Prostate gland (tissue), 2 donors: ENCODE results near the gene ZNF614. TPM values are rescaled to one million over a fixed set of nuclear protein-coding genes. Genes with fewer than 3 reads are reported as not detected.

Experiments
- DNase-seq: peaks from one replicate; pipeline ENCODE4 v3.0.0-alpha.2; 2019; ENCODE audit warnings: low spot score
- H3K27ac ChIP-seq, 2 donors: fragments of 200-600 bp; sonication (generic); 2 replicates each; pipeline ENCODE4 v1.5.1; 2017 to 2019
- H3K27me3 ChIP-seq: fragments of 200-600 bp; sonication (generic); replicated peaks from 2 replicates; pipeline ENCODE4 v1.5.1; 2019; ENCODE audit not compliant: insufficient read depth
- H3K36me3 ChIP-seq, 2 donors: fragments of 200-600 bp; sonication (generic); 1 replicate in 1 of 2; 2 replicates in 1 of 2; pipeline versions ENCODE4 v1.5.1 to v1.8.1; 2017 to 2019
- H3K4me1 ChIP-seq: fragments of 200-600 bp; sonication (generic); replicated peaks from 2 replicates; pipeline ENCODE4 v1.5.1; 2019
- H3K4me3 ChIP-seq, 2 donors: fragments of 200-600 bp; sonication (generic); 2 replicates each; pipeline ENCODE4 v1.5.1; 2017 to 2019
- H3K9me3 ChIP-seq: fragments of 200-600 bp; sonication (generic); 2 replicates; pipeline ENCODE4 v1.5.1; 2017
- POLR2A ChIP-seq: fragments of 450-650 bp; IDR thresholded peaks from one replicate; pipeline ENCODE4 v1.6.1; 2016; ENCODE audit warnings: antibody characterized with exemption, mild to moderate bottlenecking
- POLR2AphosphoS5 ChIP-seq: sonication (generic); formaldehyde crosslinking; IDR thresholded peaks from one replicate; pipeline ENCODE4 v1.6.1; 2017; ENCODE audit warnings: antibody characterized with exemption
- WGBS: methylation state at CpG from one replicate; pipeline ENCODE4 v1.1.5; 2018; 5-methylcytosine and 5-hydroxymethylcytosine counted together
- intact Hi-C: fragments of 100-400 bp; cut with DNase I; formaldehyde crosslinking; loops from one replicate; pipeline ENCODE4 v1.14.2; 2022
- total RNA-seq, 2 donors: library from RNA; depleted of rRNA; stranded (reverse); fragments of >200 nt; gene quantifications; one replicate each; pipeline ENCODE4 v1.1.0, GENCODE V29; 2016
- TF ChIP-seq, protein P1 (sequence below), 4 experiments: fragments of 200-600 bp in 2 of 4; fragments of 450-650 bp in 2 of 4; sonication (generic) in 2 of 4; IDR thresholded peaks; 1 replicate in 3 of 4; 2 replicates in 1 of 4; pipeline ENCODE4 v1.5.1; 2016 to 2019; ENCODE audit warnings: antibody characterized with exemption in 4 of 4, mild to moderate bottlenecking in 2 of 4, moderate library complexity in 2 of 4

ZNF614 gene
- total RNA-seq, 2 donors from 2014 or later = 12.7 to 15.4 TPM

- Histone ChIP-seq H3K4me3 (no peak overlapping the region), H3K27me3 (no peaks in the 10 kb centered on the region), H3K27ac (no peak overlapping the region), H3K9me3 (no peaks in the 10 kb centered on the region), H3K4me1 (no peaks in the 10 kb centered on the region), H3K36me3 (no peaks in the 10 kb centered on the region)
- TF ChIP-seq, protein P1, sequence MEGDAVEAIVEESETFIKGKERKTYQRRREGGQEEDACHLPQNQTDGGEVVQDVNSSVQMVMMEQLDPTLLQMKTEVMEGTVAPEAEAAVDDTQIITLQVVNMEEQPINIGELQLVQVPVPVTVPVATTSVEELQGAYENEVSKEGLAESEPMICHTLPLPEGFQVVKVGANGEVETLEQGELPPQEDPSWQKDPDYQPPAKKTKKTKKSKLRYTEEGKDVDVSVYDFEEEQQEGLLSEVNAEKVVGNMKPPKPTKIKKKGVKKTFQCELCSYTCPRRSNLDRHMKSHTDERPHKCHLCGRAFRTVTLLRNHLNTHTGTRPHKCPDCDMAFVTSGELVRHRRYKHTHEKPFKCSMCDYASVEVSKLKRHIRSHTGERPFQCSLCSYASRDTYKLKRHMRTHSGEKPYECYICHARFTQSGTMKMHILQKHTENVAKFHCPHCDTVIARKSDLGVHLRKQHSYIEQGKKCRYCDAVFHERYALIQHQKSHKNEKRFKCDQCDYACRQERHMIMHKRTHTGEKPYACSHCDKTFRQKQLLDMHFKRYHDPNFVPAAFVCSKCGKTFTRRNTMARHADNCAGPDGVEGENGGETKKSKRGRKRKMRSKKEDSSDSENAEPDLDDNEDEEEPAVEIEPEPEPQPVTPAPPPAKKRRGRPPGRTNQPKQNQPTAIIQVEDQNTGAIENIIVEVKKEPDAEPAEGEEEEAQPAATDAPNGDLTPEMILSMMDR (IDR thresholded peaks at IDR 0.05) = no peak
- no peak for TF ChIP-seq POLR2AphosphoS5
- no peak for TF ChIP-seq POLR2A
- intact Hi-C loops = no loop called here
- 85% methylated on average over 1 of the region's 1 CpG for WGBS
- DNase-seq = no peak
These were observed 17.5 kb downstream of the ZNF614 start for GRCh38 chr19:52010674-52011073.

DNA sequence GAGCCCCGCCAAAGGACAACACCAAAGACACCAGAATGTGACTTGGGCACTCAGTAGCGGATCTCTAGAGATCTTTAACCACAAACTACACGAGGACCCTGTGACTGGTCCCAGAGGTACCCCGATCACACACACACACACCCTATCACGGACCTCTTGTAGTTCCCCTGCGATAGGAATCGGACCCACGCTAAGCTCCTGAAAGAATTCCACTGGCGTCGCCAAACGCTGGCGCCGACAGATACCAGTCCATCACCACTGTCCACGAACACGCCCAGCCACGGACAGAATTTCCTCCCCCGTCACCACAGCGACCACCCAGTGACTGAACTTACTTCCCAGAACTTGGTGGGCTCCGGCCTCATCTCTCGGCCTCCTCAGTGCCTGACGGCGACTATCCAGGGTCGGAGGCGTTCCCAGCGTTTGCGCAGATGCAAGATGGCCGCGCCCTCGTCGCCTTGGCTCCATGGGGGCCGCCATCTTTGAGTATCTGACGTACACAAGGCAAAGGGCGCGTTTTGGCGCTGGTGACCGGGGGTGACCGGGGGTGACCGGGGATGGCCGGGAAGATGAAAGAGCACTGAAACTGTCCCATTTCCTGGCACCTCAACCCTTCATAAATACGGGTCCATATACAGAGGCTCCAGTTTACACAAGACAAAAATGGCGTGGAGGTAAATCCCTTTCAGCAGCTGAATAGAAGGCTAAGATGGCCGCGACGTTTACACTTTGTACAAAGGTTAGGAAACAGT, 20.2 kb downstream of the ZNF614 start, which contains the start of gene ZNF615:
Gene ZNF615 (minus strand): TSS at position 406 of the 752 bp plus-strand sequence. CDS start 4,500 bp downstream, outside the sequence.
- under 1% methylated on average over 44 of the region's 44 CpGs for WGBS
- Histone ChIP-seq H3K9me3 (no peaks in the 10 kb centered on the region), H3K36me3 (no peaks in the 10 kb centered on the region), H3K27ac (peak within 1 kb of the TSS; percentile 89 to 92), H3K27me3 (no peaks in the 10 kb centered on the region), H3K4me3 (peak within 1 kb of the TSS; percentile 74 to 79), H3K4me1 (no peaks in the 10 kb centered on the region)
- intact Hi-C loops = loop anchor here (5.0 kb wide), 1 partner anchor 39 kb away; the partner anchor contains the start of gene ZNF432
- peak; percentile 91 for DNase-seq
- TF ChIP-seq POLR2A (peak; percentile 45), POLR2AphosphoS5 (peak; percentile 91)
- TF ChIP-seq, protein P1 (IDR thresholded peaks at IDR 0.05) = no peak

GRCh38 chr19:52007451-52007805, 20.8 kb downstream of the ZNF614 start:
- Histone ChIP-seq H3K4me3 (peak overlapping the region; percentile 74 to 79), H3K27ac (peak overlapping the region; percentile 89 to 92), H3K36me3 (no peaks in the 10 kb centered on the region), H3K4me1 (no peaks in the 10 kb centered on the region), H3K9me3 (no peaks in the 10 kb centered on the region), H3K27me3 (no peaks in the 10 kb centered on the region)
- TF ChIP-seq, protein P1 (IDR thresholded peaks at IDR 0.05) = no peak
- TF ChIP-seq POLR2AphosphoS5 = no peak
- no peak for TF ChIP-seq POLR2A
- WGBS = 4% methylated on average over 9 of the region's 9 CpGs
- intact Hi-C loops = loop anchor here (5.0 kb wide), 1 partner anchor 40 kb away; the partner anchor contains the start of gene ZNF432
- DNase-seq = no peak

DNA sequence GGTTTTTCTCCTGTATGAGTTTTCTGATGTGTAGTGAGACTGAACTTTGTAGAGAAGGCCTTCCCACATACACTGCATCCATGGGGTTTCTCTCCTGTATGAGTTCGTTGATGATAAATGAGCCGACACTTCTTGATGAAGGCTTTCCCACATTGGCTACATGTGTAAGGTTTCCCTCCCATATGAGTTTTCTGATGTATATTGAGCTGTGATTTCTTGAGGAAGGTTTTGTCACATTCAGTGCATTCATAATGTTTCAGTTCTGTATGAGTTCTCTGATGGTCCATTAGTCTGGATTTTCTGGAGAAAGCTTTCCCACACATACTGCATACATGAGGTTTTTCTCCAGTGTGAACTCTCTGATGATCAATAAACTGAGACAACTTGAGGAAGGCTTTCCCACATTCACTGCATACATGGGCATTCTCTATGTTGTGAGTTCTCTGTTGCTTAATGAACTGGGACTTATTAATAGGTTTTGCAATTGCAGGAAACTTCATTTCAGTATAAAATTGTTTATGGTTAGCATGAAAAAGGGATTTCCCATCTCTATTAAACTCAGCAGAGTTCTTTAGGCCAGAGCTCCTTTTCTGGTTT, 34.0 kb downstream of the ZNF614 start:
- Histone ChIP-seq H3K9me3 (peaks cover 10% of the 10 kb centered on the region), H3K36me3 (peaks cover 19 to 38% of the 10 kb centered on the region in 2 donors), H3K27me3 (no peaks in the 10 kb centered on the region), H3K4me1 (no peaks in the 10 kb centered on the region), H3K27ac (no peak overlapping the region), H3K4me3 (no peak overlapping the region)
- no peak for DNase-seq
- TF ChIP-seq POLR2A (no peak), POLR2AphosphoS5 (no peak)
- TF ChIP-seq, protein P1 (IDR thresholded peaks at IDR 0.05) = no peak
- intact Hi-C loops = no loop called here
- 100% methylated on average over 2 of the region's 2 CpGs for WGBS
